MM.1S (cell line): ENCODE measurements around the gene FBXO46.
A peak's percentile ranks its signal among the peaks of the same experiment; 100 is the strongest.
"Not testable (repeated sequence)": the region's sequence is repeated elsewhere in the genome, so short reads cannot be mapped to it uniquely, and the experiment has no call there.

Experiments used
- DNase-seq: peaks from one replicate; pipeline ENCODE4 v3.0.0-alpha.2; 2015
- H2AFZ ChIP-seq: fragments of 300-600 bp; sonication (generic); 2 replicates; pipeline ENCODE4 v1.6.0; 2016; ENCODE audit warnings: antibody characterized with exemption, low read length
- H3F3A ChIP-seq: fragments of 300-600 bp; sonication (generic); 2 replicates; pipeline ENCODE4 v1.6.1; 2016; ENCODE audit warnings: mild to moderate bottlenecking, antibody characterized with exemption, low read length, moderate library complexity, mixed read lengths; ENCODE audit not compliant: insufficient read depth
- H3K27ac ChIP-seq: fragments of 300-600 bp; sonication (generic); 2 replicates; pipeline ENCODE4 v1.5.1; 2016; ENCODE audit warnings: mild to moderate bottlenecking, low read length
- H3K27me3 ChIP-seq: fragments of 300-600 bp; sonication (generic); replicated peaks from 2 replicates; pipeline ENCODE4 v1.6.0; 2016; ENCODE audit warnings: low read length; ENCODE audit not compliant: insufficient read depth
- H3K36me3 ChIP-seq: fragments of 300-600 bp; sonication (generic); replicated peaks from 2 replicates; pipeline ENCODE4 v1.6.1; 2016; ENCODE audit warnings: mild to moderate bottlenecking, low read length, mixed read lengths; ENCODE audit not compliant: insufficient read depth
- H3K4me1 ChIP-seq: fragments of 300-600 bp; sonication (generic); 2 replicates; pipeline ENCODE4 v1.6.1; 2016; ENCODE audit warnings: low read length, mixed read lengths
- H3K4me2 ChIP-seq: fragments of 300-600 bp; sonication (generic); 2 replicates; pipeline ENCODE4 v1.6.0; 2016; ENCODE audit warnings: low read depth, low read length
- H3K4me3 ChIP-seq: fragments of 300-600 bp; sonication (generic); 2 replicates; pipeline ENCODE4 v1.5.1; 2016; ENCODE audit warnings: low read length, mixed read lengths
- H3K79me2 ChIP-seq: fragments of 300-600 bp; sonication (generic); 2 replicates; pipeline ENCODE4 v1.6.1; 2016; ENCODE audit warnings: mixed run types, low read length, mixed read lengths
- H3K9ac ChIP-seq: fragments of 300-600 bp; sonication (generic); 2 replicates; pipeline ENCODE4 v1.6.1; 2016; ENCODE audit warnings: low read length, mixed read lengths
- H3K9me2 ChIP-seq: fragments of 300-600 bp; sonication (generic); replicated peaks from 2 replicates; pipeline ENCODE4 v1.6.1; 2016; ENCODE audit warnings: mild to moderate bottlenecking, low read length, mixed read lengths; ENCODE audit not compliant: insufficient read depth
- H3K9me3 ChIP-seq: fragments of 300-600 bp; sonication (generic); replicated peaks from 2 replicates; pipeline ENCODE4 v1.6.1; 2016; ENCODE audit warnings: mild to moderate bottlenecking, low read length, mixed read lengths; ENCODE audit not compliant: insufficient read depth
- H4K20me1 ChIP-seq: fragments of 300-600 bp; sonication (generic); 2 replicates; pipeline ENCODE4 v1.6.1; 2016; ENCODE audit warnings: mild to moderate bottlenecking, low read length, moderate library complexity, mixed read lengths; ENCODE audit not compliant: insufficient read depth
- EZH2 ChIP-seq: fragments of 300-600 bp; sonication (generic); optimal IDR thresholded peaks from 2 replicates; pipeline ENCODE3; 2017; ENCODE audit warnings: low read depth, mild to moderate bottlenecking, antibody characterized with exemption, low read length, mixed read lengths
- EZH2phosphoT487 ChIP-seq: fragments of 300-600 bp; sonication (generic); IDR thresholded peaks from 2 replicates; pipeline ENCODE4 v1.6.1; 2018; ENCODE audit warnings: antibody characterized with exemption, low read length
- TF ChIP-seq, protein P1 (sequence below): fragments of 300-600 bp; sonication (generic); IDR thresholded peaks from 2 replicates; pipeline ENCODE4 v1.5.1; 2016; ENCODE audit warnings: antibody characterized with exemption, low read length, mixed read lengths

Gene FBXO46

DNA sequence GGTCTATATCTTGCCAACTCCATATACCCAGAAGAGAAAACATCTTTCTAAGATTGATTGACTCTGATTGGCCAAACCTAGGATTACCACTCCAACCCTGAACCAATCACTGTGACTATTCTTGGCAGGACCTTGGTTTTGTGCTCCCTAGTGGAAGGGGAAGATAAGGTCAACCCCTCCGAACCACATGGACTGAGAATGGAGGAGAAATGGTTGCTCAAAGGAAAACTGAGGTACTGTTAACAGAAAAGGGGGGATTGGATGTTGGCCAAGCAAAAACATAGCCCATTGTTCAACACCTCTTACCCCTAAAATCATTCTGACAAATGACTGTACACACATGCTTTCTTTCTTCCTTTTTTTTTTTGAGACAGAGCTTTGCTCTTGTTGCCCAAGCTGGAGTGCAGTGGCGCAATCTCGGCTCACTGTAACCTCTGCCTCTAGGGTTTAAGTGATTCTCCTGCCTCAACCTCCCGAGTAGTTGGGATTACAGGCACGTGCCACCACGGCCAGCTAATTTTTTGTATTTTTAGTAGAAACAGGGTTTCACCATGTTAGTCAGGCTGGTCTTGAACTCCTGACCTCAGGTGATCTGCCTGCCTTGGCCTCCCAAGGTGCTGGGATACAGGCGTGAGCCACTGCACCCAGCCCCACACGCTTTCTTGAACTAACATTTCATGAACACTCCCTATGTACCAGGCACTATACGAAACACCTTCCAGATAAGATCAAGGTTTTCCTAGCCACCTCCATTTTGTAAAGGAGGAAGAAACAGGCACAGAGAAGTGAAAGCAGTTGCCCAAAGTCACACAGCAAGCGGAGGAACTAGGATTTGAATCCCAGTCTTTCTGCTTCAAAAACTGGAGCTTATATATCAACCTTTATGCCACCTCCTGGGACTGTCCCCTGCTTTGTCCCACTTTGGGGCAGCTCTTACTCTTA lies 9.1 kb upstream of the FBXO46 start:
- H3K9ac ChIP-seq: no peak overlapping the region
- no peaks in the 10 kb centered on the region for H3K9me3 ChIP-seq
- no peak overlapping the region for H3K27ac ChIP-seq
- no peaks in the 10 kb centered on the region for H3K36me3 ChIP-seq
- no peak overlapping the region for H3K4me3 ChIP-seq
- H3K79me2 ChIP-seq: no peaks in the 10 kb centered on the region
- TF ChIP-seq, protein P1, sequence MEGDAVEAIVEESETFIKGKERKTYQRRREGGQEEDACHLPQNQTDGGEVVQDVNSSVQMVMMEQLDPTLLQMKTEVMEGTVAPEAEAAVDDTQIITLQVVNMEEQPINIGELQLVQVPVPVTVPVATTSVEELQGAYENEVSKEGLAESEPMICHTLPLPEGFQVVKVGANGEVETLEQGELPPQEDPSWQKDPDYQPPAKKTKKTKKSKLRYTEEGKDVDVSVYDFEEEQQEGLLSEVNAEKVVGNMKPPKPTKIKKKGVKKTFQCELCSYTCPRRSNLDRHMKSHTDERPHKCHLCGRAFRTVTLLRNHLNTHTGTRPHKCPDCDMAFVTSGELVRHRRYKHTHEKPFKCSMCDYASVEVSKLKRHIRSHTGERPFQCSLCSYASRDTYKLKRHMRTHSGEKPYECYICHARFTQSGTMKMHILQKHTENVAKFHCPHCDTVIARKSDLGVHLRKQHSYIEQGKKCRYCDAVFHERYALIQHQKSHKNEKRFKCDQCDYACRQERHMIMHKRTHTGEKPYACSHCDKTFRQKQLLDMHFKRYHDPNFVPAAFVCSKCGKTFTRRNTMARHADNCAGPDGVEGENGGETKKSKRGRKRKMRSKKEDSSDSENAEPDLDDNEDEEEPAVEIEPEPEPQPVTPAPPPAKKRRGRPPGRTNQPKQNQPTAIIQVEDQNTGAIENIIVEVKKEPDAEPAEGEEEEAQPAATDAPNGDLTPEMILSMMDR: no peak
- TF ChIP-seq EZH2phosphoT487: no peak
- no peak for TF ChIP-seq EZH2
- no peak for DNase-seq
- H3F3A ChIP-seq: no peaks in the 10 kb centered on the region
- no peaks in the 10 kb centered on the region for H4K20me1 ChIP-seq
- H2AFZ ChIP-seq: no peak overlapping the region
- no peaks in the 10 kb centered on the region for H3K4me1 ChIP-seq
- no peak overlapping the region for H3K4me2 ChIP-seq
- H3K9me2 ChIP-seq: no peaks in the 10 kb centered on the region
- peaks cover 13% of the 10 kb centered on the region; the same call in 1 of the 2 replicates for H3K27me3 ChIP-seq

DNA sequence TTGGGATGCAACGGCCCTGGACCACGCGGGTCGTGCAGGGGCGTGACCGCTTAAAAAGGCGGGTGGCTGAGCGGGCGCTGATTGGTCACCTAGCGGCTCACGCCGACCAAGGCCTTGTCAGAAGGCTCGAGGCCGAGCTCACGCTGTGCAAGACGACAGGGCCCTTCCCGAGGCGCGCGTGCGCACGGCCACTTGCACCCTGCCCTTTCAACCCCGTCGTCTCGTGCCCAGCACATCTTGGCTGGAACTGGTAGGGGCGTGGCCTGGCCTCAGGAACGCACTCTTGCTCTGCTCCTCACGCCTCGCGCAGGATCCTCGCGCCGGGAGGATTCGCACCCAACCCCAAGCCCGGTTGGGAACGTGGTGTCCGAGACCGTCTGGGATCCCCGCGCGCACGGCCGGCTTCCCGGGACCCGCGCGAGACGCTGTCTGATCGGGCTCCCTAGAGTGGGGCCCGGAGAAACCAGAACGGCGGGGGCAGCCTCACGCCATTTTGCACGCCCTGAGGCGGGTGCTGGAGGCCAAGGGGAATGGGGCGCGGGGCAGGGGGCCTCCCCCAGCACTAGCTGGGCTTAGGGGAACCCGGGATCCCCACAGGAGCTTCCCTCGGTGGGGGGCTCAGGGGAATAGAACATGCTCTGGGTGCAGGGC lies 2.6 kb upstream of the FBXO46 start, which contains the start of gene MEIOSIN:
MEIOSIN (plus strand) TSS at position 280 of the 651 bp plus-strand sequence. CDS start 1,938 bp downstream, outside the sequence.
- Histone ChIP-seq H3K27me3 (no peaks in the 10 kb centered on the region), H2AFZ (no peak within 1 kb of the TSS), H3F3A (no peaks in the 10 kb centered on the region), H3K9me2 (no peaks in the 10 kb centered on the region), H3K4me2 (no peak within 1 kb of the TSS), H4K20me1 (no peaks in the 10 kb centered on the region), H3K4me1 (0 out of 2 replicates have a peak, but pooled peaks cover 4% of the 10 kb centered on the region), H3K4me3 (no peak within 1 kb of the TSS), H3K9ac (no peak within 1 kb of the TSS), H3K36me3 (no peaks in the 10 kb centered on the region), H3K27ac (no peak within 1 kb of the TSS), H3K9me3 (no peaks in the 10 kb centered on the region), H3K79me2 (peaks cover 25% of the 10 kb centered on the region)
- TF ChIP-seq EZH2: no peak
- TF ChIP-seq EZH2phosphoT487: no peak
- DNase-seq: no peak

DNA sequence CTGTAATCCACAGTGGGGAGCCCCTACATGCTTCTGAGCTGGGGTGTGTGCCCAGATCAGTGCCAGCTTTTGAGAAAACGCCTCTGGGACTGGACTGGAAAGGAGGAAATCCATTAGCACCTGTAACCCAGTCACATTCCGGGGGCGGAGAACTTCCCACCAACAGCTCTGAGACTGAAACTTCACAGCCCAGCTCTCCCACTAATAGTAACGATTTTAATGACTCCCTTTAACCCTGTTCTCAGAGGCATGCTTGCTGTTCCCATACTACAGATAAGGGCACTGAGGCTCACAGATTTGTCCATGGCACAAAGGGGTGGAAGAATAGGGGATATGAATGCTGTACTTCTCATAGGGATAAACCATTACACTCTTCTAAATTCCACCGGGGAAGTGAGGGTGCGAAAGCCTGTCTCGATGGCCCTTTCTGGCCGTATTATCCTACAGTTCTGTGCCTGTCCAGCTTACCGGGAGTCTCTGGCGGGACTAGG lies 851 bp downstream of the FBXO46 start:
- H3K36me3 ChIP-seq: no peaks in the 10 kb centered on the region
- no peaks in the 10 kb centered on the region for H3K27me3 ChIP-seq
- H3K9me2 ChIP-seq: no peaks in the 10 kb centered on the region
- no peak for DNase-seq
- no peaks in the 10 kb centered on the region for H3F3A ChIP-seq
- no peaks in the 10 kb centered on the region for H4K20me1 ChIP-seq
- no peak overlapping the region for H3K27ac ChIP-seq
- peaks cover 59% of the 10 kb centered on the region for H3K79me2 ChIP-seq
- no peak overlapping the region for H2AFZ ChIP-seq
- H3K9ac ChIP-seq: peak overlapping the region; percentile 82; the same call in 1 of the 2 replicates
- TF ChIP-seq, protein P1: no peak
- TF ChIP-seq EZH2: no peak
- no peak for TF ChIP-seq EZH2phosphoT487
- H3K4me1 ChIP-seq: 0 out of 2 replicates have a peak, but pooled peaks cover 4% of the 10 kb centered on the region
- H3K4me2 ChIP-seq: peak overlapping the region; percentile 72
- no peaks in the 10 kb centered on the region for H3K9me3 ChIP-seq
- H3K4me3 ChIP-seq: peak overlapping the region; percentile 89

DNA sequence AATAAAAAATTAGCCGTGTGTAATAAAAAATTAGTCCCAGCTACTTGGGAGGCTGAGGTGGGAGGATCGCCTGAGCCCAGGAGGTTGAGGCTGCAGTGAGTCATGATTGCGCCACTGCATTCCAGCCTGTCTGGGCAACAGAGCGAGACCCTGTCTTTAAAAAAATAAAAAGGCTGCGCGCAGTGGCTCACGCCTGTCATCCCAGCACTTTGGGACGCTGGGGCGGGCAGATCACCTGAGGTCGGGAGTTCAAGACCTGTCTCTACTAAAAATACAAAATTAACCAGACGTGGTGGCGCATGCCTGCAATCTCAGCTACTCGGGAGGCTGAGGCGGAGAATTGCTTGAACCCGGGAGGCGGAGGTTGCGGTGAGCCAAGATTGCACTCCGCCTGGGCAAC lies 2.0 kb downstream of the FBXO46 start:
- not testable (repeated sequence) for DNase-seq, H4K20me1 ChIP-seq, H3K4me3 ChIP-seq, H3K9me2 ChIP-seq, H3K4me1 ChIP-seq, H3K9ac ChIP-seq, H3K36me3 ChIP-seq, H3F3A ChIP-seq, H3K9me3 ChIP-seq, H3K27me3 ChIP-seq, H3K27ac ChIP-seq, H2AFZ ChIP-seq, H3K4me2 ChIP-seq
- H3K79me2 ChIP-seq: peaks cover 71% of the 10 kb centered on the region

DNA sequence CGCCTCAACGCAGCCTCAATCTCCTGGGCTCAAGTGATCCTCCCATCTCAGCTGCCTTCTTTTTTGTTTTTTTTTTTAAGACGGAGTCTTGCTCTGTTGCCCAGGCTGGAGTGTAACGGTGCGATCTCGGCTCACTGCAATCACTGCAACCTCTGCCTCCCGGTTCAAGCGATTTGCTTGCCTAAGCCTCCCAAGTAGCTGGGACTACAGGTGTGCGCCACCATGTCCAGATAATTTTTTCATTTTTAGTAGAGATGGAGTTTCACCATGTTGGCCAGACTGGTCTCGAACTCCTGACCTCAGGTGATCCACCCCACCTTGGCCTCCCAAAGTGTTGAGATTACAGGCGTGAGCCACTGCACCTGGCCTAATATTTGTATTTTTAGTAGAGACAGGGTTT lies 10.6 kb downstream of the FBXO46 start:
- H4K20me1 ChIP-seq, H3K36me3 ChIP-seq, H3K9me2 ChIP-seq, H3K4me3 ChIP-seq, H2AFZ ChIP-seq, H3K9ac ChIP-seq, H3K4me2 ChIP-seq, H3K27me3 ChIP-seq, DNase-seq, H3K9me3 ChIP-seq, H3K27ac ChIP-seq: not testable (repeated sequence)
- Histone ChIP-seq H3K79me2 (peaks cover 58% of the 10 kb centered on the region), H3K4me1 (peaks cover 14% of the 10 kb centered on the region), H3F3A (peaks cover 10% of the 10 kb centered on the region; the same call in 1 of the 2 replicates)
